Activated CD4-positive, alpha-beta T cell treated with anti-CD3 and anti-CD28 coated beads for 24 hours (primary cell): Measurements from ENCODE around the gene FAM114A1.
A peak's percentile ranks its signal among the peaks of the same experiment; 100 is the strongest.

Source experiments
- DNase-seq, 2 donors: peaks; one replicate each; pipeline ENCODE4 v3.0.0-alpha.2; 2020; ENCODE audit warnings: low read depth in 2 of 2

The FAM114A1 gene

DNA sequence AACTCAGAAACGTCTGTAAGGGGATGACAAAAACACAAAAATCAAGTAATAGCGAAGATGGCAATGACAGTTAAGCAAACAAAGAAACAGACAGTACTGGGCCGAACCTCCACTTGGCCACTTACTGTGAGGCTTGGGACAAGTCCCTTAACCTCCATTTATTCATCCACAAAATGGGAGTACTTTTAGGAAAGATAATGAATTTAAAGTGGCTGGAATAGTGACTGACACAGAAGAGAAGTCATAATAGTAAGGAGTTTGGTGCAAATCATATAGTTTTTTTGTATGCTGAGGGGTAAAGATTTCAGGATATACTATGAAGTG is 9.5 kb upstream of the FAM114A1 start:
- DNase-seq: no peak

- DNase-seq: no peak
These were observed 8.1 kb upstream of the FAM114A1 start for GRCh38 chr4:38859501-38859900.

- DNase-seq: peak; percentile 42 to 49
These were observed 6.7 kb upstream of the FAM114A1 start for GRCh38 chr4:38860788-38861424.

- no peak for DNase-seq
These were observed 5.8 kb upstream of the FAM114A1 start for GRCh38 chr4:38861791-38862190.

GRCh38 chr4:38865445-38865844 is 2.2 kb upstream of the FAM114A1 start:
- no peak for DNase-seq

DNA sequence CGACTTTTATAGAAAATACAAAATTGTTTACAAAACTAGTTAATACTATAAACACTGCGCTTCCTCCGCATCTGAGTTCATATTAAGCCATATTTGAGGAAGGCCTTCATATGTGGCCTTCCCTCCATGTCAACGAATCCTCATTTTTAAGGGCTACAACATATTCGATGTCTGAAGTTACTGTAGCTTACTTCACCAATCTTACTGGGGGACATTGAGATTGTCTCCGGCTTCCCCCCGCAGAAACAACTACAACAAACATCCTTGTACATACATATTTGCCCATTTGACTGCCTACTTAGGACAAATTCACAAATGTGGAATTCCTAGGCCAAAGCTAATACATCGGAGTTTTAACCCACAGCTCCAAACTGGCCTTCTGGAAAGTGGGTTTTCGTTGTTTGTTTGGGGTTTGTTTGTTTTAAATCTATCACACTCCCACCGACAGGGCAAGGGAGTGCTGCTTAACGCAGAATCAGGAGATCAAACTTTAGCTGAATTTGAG is 581 bp upstream of the FAM114A1 start:
- no peak for DNase-seq

GRCh38 chr4:38868059-38868960 is 704 bp downstream of the FAM114A1 start:
- DNase-seq: no peak

DNA sequence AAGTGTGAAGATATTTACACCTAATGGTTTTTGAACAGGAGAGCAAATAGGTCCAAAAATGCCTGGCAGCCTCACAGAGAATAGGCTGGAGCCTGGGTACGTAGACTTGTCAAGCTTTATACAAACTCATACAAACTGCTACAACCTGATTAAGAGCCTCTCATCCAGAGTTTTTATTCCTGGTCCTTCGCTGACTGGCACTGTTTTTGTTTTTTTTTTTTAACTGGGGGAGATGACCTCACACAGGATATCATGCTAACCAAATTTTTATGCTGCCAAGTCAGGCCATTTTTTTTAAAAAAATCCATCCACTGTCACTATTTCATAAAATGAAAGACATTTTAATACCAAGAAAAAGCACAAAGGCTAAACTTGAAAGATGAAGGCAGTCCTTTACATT is 1.9 kb downstream of the FAM114A1 start:
- no peak for DNase-seq

- no peak for DNase-seq
These were observed 2.6 kb downstream of the FAM114A1 start for GRCh38 chr4:38870098-38870808.

- no peak for DNase-seq
These were observed 4.0 kb downstream of the FAM114A1 start for GRCh38 chr4:38871593-38871992.

DNA sequence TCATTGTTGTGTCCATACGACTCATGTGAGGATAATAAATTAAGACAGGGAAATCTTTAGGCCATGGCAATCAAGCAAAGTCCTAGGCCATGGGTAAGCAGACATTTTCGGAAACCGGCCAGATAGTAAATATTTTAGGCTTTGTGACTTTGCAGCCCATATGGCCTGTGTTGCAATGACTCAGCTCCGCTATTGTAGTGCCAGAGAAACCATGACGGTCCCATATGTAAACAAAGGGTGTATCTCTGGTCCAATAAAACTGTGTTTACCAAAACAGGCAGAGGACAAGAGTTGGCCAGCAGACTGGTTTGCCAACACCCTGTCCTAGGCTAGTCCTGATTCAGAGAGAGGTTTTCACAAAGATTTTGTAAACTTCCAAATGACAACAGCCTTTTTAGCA is 5.0 kb downstream of the FAM114A1 start:
- DNase-seq: no peak

- no peak for DNase-seq
These were observed 5.8 kb downstream of the FAM114A1 start for GRCh38 chr4:38873290-38873944.

DNA sequence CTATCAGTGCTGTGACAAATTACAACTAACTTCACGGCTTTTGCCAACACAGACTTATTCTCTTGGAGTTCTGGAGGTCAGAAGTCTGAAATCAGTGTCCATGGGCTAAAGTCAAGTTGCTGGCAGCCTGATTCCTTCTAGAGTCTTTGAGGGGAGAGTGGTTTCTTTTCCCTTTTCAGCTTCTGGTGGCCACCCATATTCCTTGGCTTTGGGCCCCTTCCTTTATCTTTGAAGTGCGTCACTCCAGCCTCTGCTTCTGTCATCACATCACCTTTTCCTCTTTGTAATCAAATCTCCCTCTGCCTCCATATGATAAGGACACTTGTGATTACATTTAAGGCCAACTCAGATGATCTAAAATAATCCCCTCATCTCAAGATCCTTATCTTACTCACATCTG is 9.0 kb downstream of the FAM114A1 start:
- no peak for DNase-seq

DNA sequence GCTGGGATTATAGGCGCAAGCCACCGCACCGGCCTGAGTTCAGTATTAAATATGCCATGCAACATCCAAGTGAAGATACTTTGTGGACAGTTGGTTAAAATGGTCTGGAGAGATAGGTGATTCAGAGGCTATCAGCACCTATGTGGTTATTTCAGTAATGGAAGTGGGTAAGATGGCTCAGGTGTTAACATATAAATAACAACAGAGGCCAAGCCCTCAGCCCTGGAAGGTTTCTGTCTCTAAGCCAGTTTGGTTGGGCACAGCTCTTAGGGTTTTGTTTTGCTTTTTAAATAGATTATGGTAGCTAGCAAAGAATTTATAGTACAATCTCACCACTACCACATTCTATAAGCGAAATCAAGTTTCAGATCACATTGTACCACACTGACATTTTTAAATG is 16.6 kb downstream of the FAM114A1 start:
- DNase-seq: no peak

DNA sequence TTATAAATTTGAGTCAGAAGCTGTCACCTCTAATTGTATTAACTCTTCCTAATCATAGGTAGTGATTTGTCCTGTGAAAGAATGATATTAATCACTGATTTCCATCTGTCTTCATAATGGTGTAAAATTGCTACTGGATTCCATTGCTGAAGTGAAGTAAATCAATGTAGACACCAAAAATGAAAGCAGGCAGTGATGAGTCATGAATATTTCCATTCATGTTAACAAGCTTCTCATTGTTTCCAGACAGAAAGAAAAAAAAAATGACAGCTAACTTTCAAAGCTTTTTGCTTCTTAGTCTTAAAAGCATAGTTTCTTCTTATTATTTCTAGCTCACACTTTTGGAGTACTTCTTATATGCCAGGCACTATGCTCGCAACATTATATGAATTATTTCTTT is 21.5 kb downstream of the FAM114A1 start:
- no peak for DNase-seq

DNA sequence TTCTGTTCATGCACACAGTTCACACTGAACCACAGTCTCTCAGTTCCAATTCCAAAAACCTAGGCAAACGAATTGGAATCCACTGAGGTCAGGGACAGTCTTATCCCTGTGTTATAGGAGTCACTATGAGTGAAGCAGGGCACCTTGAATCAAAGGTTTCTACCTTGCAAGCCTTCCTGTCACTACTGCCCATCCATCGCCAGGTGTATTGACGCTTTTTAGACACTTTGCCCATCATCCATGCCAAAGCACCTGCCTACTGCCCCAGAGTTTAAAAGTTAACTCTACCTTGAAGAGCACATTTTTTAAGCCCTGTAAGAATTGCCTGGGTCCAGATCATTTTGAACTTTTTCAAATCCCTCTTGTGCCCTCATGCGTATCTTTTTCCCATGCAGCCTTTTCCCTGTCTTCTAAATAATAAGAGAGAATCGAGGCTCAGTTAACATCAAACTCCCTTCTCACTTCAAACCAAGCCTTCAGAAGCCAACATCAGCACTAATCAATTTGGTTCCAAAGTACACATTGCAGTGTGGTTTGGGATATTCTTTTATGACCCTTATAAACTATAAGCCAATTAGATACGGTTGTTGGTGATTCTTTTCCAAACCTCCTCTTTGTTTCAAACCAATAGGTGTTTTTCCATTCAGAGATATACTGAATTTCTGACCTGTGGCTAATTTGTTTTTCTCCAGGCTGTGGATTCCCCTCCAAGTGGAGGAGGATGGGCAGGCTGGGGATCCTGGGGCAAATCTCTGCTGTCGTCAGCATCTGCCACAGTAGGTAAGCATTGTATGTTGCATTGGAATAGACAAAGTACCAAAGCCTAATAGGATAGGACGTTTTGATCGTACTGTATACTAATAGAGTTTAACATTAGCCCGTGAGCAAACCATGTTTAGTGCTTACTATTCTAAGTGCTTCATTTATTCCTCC is 23.7 kb downstream of the FAM114A1 start:
- DNase-seq: no peak

DNA sequence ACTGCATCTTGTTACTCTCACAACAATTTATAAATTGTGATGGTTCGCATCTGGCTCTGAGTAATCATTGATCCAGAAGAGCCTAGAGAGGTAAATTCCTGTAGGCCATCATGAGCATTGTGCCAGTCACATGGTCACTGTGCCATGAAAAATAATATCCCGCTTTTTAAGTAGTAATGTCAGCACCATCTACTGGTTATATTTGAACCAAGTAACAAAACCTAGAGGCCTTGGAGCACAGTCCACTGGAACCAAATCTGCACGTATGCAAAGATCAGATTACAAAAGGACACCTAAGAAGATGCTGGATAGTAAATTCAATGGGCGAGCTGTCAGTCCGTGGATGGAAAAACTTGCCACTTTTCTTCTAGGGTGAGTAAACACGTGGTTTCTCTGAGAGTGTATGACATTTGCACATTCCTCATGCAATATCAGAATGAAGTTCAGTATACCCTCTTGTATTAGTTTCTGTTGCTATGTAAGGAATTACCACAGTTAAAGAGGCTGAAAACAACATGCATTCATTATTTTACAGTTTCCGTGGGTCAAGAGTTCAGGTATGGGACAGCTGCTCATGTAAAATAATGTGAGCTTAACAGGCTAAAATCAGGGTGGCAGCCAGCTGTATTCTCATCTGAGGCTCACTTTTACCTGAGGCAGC is 26.8 kb downstream of the FAM114A1 start:
- DNase-seq: no peak

GRCh38 chr4:38896940-38897339 is 29.3 kb downstream of the FAM114A1 start:
- DNase-seq: no peak

DNA sequence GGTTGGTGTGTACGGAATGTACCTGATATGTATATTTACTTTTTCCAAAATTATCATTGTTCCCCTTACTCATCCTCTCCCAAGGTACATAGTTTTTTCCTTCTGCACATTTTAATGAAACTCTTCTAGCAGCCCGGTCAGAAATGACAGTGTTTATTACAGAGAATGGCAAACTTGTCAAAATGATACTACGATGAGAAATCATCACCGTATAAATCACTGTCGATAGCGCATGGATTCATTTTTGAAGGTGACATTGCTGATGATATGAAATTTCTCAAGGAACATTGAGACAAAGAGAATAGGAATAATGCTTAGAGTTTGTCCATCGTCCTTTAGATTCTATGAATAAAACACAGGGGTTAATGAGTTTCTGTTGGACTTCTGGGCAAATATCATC is 30.6 kb downstream of the FAM114A1 start:
- DNase-seq: no peak

GRCh38 chr4:38902221-38902620 is 34.6 kb downstream of the FAM114A1 start:
- no peak for DNase-seq
